H1 (cell line): ENCODE results near the gene OIP5. TPM values are rescaled to one million over a fixed set of nuclear protein-coding genes. Genes with fewer than 3 reads are reported as not detected.
A peak's percentile ranks its signal among the peaks of the same experiment; 100 is the strongest.

Source experiments
- ASH2L ChIP-seq: fragments of 200-600, 300-600 bp; sonication (generic); IDR thresholded peaks from one replicate; pipeline ENCODE4 v1.7.1; 2017; ENCODE audit warnings: low read length
- BCL11A ChIP-seq, 2 experiments: IDR thresholded peaks; one replicate each; pipeline ENCODE4 v1.6.1; 2011; ENCODE audit warnings: low read depth in 2 of 2, low read length in 2 of 2, mild to moderate bottlenecking in 2 of 2
- CHD2 ChIP-seq: IDR thresholded peaks from 2 replicates; pipeline ENCODE4 v1.6.1; 2012; ENCODE audit warnings: low read length, improper control_type of control experiment
- HDAC2 ChIP-seq, 2 experiments: fragments of 300-600 bp in 1 of 2; sonication (generic) in 1 of 2; IDR thresholded peaks; 2 replicates each; pipeline ENCODE4 v1.6.1; 2011 to 2012; ENCODE audit warnings: low read depth in 2 of 2, low read length in 2 of 2, mild to moderate bottlenecking in 2 of 2, moderate library complexity in 2 of 2, borderline replicate concordance in 1 of 2, inconsistent platforms in 1 of 2
- NRF1 ChIP-seq: IDR thresholded peaks from 2 replicates; pipeline ENCODE4 v1.6.1; 2011; ENCODE audit warnings: mild to moderate bottlenecking, low read depth, low read length, improper control_type of control experiment
- POLR2A ChIP-seq, 2 experiments: IDR thresholded peaks; 1 replicate in 1 of 2; 2 replicates in 1 of 2; pipeline ENCODE4 v1.6.1; 2011; ENCODE audit warnings: low read depth in 2 of 2, low read length in 2 of 2, mild to moderate bottlenecking in 2 of 2; ENCODE audit errors: control extremely low read depth in 1 of 2
- SP4 ChIP-seq: IDR thresholded peaks from 2 replicates; pipeline ENCODE4 v1.6.1; 2012; ENCODE audit warnings: low read length, inconsistent platforms
- SRF ChIP-seq: IDR thresholded peaks from 2 replicates; pipeline ENCODE4 v1.6.1; 2011; ENCODE audit warnings: mild to moderate bottlenecking, low read depth, low read length, moderate library complexity
- polyA plus RNA-seq, 7 experiments: library from polyadenylated mRNA; depleted of rRNA in 3 of 7; stranded (reverse) in 5 of 7; unstranded in 2 of 7; fragments of >200 nt in 5 of 7; fragments of 200-250 nt in 2 of 7; gene quantifications; 1 replicate in 5 of 7; 2 replicates in 1 of 7; 4 replicates in 1 of 7; pipeline versions ENCODE4 v1.2.1 to v1.2.3, GENCODE V29; 2011 to 2013; ENCODE audit warnings: missing spikeins in 2 of 7, mixed read lengths in 2 of 7
- total RNA-seq: library from RNA; stranded (reverse); fragmentation: NEBNext Ultra II Directional; extraction: Animal tissue kit (Norgen Biotek cat#: 25700); gene quantifications from 2 replicates; pipeline ENCODE4 v1.2.1, GENCODE V29; 2021
- TF ChIP-seq, protein P1 (sequence below): fragments of 300-600 bp; sonication (generic); IDR thresholded peaks from 2 replicates; pipeline ENCODE4 v1.7.1; 2012; ENCODE audit warnings: low read length, moderate library complexity, mild to moderate bottlenecking, inconsistent platforms; ENCODE audit not compliant: insufficient replicate concordance
- TF ChIP-seq, protein P2 (sequence below): IDR thresholded peaks from 2 replicates; pipeline ENCODE4 v1.6.1; 2011; ENCODE audit warnings: low read depth, mild to moderate bottlenecking, low read length; ENCODE audit not compliant: insufficient read depth

Gene OIP5
- total and polyA plus RNA-seq, 2 of the 8 experiments (the other 6 are each of a cell fraction or from before 2014, with no cell fraction given): 34.8 to 44.5 TPM

DNA sequence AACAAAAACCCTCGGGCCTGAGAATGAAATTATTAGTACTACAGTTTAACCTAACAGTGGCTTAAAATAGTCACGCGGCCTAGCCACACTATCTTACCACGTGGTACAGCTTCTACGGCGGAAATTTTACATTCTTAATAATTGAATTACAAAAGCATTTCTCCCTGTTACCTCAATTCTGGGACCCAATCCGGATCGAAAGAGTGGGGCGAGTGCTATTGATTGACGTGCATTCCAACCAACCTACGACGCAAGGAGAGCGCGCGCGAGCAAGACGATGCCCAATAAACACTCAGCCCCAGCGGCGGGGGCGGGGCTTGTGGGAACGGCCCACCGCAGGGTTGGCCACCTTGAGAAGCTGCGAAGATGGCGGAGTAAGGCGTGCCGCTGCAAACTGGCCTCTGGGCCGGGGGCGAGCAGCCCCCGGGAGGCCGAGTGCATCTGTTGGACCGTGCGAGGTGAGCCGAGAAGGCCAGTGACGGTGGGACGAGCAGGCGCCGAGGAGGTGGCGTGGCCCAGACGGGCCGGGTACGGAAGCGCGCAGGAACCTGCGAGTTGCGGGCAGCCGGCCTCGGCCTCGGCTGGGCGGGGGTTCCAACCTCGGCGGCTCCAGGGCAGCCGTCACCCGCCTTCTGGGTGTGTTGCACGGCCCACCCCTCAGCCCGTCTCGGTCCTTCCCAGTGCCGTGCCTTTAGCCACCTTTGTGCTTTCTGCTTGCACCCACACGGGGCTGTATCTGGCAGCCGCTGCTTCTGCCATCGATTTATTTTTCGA lies 48.6 kb downstream of the OIP5 start (continued):
- TF ChIP-seq, protein P1, sequence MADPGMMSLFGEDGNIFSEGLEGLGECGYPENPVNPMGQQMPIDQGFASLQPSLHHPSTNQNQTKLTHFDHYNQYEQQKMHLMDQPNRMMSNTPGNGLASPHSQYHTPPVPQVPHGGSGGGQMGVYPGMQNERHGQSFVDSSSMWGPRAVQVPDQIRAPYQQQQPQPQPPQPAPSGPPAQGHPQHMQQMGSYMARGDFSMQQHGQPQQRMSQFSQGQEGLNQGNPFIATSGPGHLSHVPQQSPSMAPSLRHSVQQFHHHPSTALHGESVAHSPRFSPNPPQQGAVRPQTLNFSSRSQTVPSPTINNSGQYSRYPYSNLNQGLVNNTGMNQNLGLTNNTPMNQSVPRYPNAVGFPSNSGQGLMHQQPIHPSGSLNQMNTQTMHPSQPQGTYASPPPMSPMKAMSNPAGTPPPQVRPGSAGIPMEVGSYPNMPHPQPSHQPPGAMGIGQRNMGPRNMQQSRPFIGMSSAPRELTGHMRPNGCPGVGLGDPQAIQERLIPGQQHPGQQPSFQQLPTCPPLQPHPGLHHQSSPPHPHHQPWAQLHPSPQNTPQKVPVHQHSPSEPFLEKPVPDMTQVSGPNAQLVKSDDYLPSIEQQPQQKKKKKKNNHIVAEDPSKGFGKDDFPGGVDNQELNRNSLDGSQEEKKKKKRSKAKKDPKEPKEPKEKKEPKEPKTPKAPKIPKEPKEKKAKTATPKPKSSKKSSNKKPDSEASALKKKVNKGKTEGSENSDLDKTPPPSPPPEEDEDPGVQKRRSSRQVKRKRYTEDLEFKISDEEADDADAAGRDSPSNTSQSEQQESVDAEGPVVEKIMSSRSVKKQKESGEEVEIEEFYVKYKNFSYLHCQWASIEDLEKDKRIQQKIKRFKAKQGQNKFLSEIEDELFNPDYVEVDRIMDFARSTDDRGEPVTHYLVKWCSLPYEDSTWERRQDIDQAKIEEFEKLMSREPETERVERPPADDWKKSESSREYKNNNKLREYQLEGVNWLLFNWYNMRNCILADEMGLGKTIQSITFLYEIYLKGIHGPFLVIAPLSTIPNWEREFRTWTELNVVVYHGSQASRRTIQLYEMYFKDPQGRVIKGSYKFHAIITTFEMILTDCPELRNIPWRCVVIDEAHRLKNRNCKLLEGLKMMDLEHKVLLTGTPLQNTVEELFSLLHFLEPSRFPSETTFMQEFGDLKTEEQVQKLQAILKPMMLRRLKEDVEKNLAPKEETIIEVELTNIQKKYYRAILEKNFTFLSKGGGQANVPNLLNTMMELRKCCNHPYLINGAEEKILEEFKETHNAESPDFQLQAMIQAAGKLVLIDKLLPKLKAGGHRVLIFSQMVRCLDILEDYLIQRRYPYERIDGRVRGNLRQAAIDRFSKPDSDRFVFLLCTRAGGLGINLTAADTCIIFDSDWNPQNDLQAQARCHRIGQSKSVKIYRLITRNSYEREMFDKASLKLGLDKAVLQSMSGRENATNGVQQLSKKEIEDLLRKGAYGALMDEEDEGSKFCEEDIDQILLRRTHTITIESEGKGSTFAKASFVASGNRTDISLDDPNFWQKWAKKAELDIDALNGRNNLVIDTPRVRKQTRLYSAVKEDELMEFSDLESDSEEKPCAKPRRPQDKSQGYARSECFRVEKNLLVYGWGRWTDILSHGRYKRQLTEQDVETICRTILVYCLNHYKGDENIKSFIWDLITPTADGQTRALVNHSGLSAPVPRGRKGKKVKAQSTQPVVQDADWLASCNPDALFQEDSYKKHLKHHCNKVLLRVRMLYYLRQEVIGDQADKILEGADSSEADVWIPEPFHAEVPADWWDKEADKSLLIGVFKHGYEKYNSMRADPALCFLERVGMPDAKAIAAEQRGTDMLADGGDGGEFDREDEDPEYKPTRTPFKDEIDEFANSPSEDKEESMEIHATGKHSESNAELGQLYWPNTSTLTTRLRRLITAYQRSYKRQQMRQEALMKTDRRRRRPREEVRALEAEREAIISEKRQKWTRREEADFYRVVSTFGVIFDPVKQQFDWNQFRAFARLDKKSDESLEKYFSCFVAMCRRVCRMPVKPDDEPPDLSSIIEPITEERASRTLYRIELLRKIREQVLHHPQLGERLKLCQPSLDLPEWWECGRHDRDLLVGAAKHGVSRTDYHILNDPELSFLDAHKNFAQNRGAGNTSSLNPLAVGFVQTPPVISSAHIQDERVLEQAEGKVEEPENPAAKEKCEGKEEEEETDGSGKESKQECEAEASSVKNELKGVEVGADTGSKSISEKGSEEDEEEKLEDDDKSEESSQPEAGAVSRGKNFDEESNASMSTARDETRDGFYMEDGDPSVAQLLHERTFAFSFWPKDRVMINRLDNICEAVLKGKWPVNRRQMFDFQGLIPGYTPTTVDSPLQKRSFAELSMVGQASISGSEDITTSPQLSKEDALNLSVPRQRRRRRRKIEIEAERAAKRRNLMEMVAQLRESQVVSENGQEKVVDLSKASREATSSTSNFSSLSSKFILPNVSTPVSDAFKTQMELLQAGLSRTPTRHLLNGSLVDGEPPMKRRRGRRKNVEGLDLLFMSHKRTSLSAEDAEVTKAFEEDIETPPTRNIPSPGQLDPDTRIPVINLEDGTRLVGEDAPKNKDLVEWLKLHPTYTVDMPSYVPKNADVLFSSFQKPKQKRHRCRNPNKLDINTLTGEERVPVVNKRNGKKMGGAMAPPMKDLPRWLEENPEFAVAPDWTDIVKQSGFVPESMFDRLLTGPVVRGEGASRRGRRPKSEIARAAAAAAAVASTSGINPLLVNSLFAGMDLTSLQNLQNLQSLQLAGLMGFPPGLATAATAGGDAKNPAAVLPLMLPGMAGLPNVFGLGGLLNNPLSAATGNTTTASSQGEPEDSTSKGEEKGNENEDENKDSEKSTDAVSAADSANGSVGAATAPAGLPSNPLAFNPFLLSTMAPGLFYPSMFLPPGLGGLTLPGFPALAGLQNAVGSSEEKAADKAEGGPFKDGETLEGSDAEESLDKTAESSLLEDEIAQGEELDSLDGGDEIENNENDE: no peak
- TF ChIP-seq POLR2A (IDR thresholded peaks at IDR 0.05; ENCODE audit: control extremely low read depth in 1 of 2, low read depth in 2 of 2, low read length in 2 of 2): peak; percentile 95 to 98
- no peak for TF ChIP-seq NRF1
- TF ChIP-seq HDAC2 (IDR thresholded peaks at IDR 0.05; ENCODE audit: borderline replicate concordance in 1 of 2, low read depth in 2 of 2, low read length in 2 of 2): no peak
- no peak for TF ChIP-seq ASH2L
- peak; percentile 94 for TF ChIP-seq CHD2
- TF ChIP-seq SP4: no peak; the same call in 1 of the 2 replicates
- TF ChIP-seq BCL11A (IDR thresholded peaks at IDR 0.05; ENCODE audit: low read depth in 2 of 2, low read length in 2 of 2): no peak
- TF ChIP-seq, protein P2, sequence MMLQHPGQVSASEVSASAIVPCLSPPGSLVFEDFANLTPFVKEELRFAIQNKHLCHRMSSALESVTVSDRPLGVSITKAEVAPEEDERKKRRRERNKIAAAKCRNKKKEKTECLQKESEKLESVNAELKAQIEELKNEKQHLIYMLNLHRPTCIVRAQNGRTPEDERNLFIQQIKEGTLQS: no peak
- no peak for TF ChIP-seq SRF
